GM21619 (cell line): ENCODE measurements around the gene TAF6L.
"Not testable (repeated sequence)": the region's sequence is repeated elsewhere in the genome, so short reads cannot be mapped to it uniquely, and the experiment has no call there.

Experiments used
- ATAC-seq: cut with Tn5 transposase; IDR thresholded peaks from one replicate; pipeline ENCODE4 v1.9.1; 2021; ENCODE audit not compliant: unreplicated experiment

The TAF6L gene

DNA sequence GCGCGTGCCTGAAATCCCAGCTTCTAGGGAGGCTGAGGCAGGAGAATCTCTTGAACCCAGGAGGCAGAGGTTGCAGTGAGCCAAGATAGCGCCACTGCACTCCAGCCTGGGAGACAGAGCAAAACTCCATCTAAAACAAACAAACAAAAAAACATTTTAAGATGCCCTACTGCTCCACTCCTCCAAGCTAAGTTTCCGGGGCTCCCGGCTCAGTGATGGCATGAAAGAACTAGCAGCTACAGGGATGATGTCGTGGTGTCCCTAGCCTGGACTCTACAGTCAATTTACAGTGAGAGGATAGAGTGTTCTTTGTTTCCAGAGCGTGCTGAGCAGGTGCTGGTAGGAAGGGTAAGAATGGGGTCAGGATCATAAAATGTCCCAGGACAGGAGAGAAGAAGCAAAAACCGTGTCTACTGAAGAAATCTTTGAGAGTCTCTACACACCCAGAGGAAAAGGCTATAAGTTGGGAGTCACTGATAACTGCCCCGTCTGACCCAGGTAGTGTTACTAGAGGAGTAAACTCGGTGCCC, 16.0 kb upstream of the TAF6L start:
- ATAC-seq: no peak

DNA sequence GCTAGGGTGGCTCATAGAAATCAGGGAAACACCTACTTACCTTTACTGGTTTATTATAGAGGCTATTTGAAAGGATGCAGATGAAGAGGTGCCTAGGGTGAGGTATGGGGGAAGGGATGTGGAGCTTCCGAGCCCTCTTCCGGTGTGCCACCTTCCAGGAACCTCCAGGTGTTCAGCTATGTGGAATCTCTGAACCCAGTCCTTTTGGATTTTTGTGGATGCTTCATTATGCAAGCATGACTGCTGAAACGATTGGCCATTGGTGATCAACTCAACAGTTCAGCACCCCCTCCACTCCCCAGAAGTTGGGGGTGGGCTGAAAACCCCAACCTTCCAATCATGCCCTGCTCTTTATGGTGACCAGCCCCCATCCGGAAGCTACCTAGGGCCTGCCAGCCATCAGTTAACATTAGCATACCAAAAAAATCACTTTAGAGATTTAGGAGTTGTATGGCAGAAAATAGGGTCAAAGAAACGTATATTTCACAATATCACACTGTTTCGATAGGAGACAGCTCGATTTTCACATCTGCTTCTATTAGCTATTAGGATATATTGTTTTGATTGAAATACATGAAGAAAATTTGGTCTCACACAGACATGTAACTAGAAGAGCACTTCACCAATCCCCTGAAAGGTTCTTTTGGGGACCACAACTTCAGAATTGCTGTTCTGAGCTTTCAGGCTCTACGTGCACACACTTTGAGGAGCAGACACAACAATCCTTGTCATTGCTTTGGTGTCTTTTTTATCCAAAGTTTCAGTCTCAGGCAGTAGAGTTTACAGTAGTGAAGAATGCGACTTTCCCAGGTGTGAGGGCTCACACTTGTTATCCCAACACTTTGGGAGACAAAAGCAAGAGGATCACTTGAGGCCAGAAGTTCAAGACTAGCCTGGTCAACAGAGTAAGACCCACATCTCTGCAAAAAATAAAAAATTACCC, 13.1 kb upstream of the TAF6L start:
- ATAC-seq: no peak

DNA sequence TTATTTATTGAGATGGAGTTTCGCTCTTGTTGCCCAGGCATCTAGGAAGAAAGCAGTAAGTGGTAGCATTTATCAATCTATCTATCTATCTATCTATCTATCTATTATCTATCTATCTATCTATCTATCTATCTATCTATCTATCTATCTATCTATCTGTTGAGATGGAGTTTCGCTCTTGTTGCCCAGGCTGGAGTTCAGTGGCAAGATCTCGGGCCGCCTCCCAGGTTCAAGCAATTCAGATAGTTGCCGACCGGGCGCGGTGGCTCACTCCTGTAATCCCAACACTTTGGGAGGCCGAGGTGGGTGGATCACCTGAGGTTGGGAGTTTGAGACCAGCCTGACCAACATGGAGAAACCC, 10.3 kb upstream of the TAF6L start:
- ATAC-seq: not testable (repeated sequence)

DNA sequence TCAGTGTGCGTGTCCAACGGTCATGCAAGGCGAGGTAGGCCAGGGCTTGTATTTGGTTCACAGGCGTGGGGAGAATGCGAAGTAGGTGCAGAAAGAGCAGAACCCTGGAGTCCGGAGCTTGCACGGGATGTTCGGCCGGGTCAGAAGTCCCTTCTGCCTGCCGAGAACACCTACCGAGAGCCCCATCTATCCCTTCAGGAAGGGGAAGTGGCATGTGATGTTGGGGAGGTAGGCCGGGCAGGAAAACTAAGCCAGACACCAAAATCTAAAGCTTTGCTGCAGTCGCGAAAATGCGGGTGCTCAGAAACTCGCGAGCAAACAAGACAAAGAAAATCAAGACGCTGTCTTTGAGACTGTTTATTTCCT, 435 bp upstream of the TAF6L start:
- peak; percentile 1 for ATAC-seq

DNA sequence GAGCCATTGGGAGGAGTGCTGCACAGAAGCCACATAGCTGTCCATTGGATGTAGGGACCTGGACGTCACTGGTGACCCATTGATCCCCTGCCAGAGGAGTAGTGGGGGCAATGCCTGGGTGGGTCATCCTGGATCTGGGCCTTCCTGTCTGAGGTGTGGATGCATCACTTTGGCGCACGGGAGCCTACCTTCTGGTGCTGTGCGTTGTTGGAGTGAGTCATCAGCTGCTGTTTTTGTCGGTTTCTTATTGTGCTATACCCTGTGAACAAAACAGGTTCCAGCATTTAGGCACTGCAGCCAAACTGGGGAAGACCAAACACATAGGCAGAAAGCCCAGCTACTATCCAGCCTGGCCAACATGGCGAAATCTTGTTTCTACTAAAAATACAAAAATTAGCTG, 3.2 kb downstream of the TAF6L start:
- ATAC-seq: no peak

DNA sequence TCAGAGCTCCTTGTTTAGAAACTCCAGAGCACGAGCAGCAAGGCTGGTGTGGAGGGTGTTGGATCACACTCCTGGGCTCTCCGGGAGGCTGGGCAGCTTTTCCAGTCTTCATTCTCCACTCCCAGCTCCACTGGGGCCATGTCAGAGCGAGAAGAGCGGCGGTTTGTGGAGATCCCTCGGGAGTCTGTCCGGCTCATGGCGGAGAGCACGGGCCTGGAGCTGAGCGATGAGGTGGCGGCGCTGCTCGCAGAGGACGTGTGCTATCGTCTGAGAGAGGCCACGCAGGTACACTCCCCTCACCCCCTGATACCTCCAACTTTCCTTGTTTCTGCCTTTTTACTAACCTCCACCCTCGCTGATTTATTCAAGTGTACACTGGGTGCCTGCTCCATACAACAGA, 4.5 kb downstream of the TAF6L start:
- no peak for ATAC-seq

DNA sequence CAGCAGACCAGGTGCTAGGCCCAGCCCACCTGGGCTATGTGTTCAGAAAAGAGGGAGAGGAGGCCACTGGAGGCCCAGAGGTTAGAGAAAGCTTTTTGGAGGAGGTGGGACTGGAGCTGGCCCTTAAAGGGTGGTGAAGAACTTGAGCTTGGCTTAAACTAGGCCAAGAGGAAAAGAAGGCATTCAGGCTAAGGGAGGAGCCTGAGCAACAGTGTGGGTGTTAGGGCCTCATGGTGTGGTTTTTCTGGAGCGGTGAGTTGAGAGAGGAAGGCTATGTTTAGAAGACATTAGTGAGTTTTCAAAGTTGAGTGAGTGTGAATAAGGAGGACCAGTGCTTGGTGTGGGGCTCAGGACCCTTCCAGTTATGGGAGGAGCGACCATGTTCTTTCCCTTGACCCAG, 6.2 kb downstream of the TAF6L start:
- ATAC-seq: no peak

DNA sequence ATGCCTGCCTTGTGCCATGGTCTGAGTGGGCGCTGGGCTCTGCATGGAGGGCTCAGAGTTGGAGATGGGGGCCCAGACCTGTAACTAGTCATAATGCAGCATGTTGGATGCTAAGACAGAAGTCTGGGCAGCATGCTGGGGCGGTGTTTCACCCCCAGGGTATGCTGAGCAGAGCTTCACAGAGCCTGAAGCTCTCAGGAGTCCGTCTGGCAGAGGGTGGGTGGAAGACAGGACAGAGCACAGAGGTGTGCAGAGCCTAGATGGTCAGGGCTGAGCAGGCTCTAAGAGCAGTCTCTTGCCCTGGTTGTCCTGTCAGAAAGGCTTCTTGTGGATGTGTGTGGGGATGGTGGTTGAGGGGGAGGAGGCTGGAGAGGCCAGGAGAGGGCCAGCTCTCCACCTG, 7.2 kb downstream of the TAF6L start:
- no peak for ATAC-seq

DNA sequence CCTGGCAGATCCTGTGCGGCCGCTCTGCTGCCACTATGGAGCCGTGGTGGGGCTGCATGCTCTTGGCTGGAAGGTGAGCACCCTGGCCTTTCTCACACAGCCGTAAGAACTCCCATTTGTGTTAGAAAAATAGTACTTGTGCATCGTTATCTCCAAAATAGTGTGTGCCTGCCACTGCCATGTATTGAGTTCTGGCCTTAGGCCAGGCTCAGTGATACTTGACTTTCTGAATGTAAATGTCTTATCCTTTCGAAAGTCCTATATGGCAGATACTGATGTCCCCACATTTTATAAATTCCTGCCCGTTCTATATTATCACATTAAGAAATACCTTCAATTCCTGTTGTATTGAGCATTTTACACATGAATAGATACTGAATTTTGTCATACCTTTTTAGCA, 11.6 kb downstream of the TAF6L start:
- ATAC-seq: no peak

- peak; percentile 70 for ATAC-seq
These were observed 15.3 kb downstream of the TAF6L start for GRCh38 chr11:62786318-62787004.

DNA sequence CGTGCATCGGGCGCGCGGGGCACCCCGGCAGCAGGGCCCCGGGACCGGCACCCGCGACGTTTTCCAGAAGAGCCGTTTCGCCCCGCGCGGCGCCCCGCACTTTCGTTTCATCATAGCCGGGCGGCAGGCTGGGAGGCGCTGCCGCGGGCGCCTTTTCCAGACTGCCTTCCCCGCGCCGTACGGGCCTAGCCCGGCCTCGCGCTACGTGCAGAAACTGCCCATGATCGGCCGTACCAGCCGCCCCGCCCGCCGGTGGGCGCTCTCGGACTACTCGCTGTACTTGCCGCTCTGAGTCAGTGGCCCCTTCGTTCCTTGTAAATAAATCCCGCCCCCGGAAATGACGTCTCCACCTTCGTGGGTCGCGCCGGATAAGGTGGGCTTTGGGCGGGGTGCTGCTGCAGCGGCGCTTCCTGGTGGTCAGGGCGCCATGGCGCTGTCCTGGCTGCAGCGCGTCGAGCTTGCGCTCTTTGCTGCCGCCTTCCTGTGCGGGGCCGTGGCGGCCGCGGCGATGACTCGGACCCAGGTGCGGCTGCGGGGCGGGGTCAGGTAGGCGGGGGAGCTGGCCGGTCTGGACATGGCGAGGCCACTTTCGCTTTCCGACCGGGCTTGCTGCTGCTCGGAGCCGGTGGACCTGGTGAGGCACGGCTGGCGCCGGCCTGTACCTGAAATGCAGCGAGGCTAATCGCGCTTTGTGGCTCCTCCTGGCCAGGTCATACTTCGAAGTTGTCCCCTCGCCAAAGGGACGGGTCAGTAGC, 16.0 kb downstream of the TAF6L start, which contains the start of gene TMEM179B:
Gene TMEM179B, plus strand, starts transcription at position 398 of the 755 bp plus-strand sequence. Its CDS starts 30 bp downstream, at position 428.
- ATAC-seq: peak; percentile 57

DNA sequence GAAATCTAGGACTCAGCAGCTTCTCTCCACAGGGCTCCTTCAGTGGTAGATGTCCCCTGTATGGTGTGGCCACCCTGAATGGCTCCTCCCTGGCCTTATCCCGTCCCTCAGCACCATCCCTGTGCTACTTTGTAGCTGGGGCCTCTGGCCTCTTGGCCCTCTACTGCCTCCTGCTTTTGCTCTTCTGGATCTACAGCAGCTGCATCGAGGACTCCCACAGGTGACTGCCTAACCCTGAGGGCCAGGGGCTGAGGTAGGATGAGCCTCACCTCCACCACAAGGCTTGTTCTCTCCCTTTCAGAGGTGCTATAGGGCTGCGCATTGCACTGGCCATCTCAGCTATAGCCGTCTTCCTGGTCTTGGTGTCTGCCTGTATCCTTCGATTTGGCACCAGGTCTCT, 17.8 kb downstream of the TAF6L start:
- ATAC-seq: no peak

GRCh38 chr11:62789576-62789975, 18.4 kb downstream of the TAF6L start:
- ATAC-seq: no peak

DNA sequence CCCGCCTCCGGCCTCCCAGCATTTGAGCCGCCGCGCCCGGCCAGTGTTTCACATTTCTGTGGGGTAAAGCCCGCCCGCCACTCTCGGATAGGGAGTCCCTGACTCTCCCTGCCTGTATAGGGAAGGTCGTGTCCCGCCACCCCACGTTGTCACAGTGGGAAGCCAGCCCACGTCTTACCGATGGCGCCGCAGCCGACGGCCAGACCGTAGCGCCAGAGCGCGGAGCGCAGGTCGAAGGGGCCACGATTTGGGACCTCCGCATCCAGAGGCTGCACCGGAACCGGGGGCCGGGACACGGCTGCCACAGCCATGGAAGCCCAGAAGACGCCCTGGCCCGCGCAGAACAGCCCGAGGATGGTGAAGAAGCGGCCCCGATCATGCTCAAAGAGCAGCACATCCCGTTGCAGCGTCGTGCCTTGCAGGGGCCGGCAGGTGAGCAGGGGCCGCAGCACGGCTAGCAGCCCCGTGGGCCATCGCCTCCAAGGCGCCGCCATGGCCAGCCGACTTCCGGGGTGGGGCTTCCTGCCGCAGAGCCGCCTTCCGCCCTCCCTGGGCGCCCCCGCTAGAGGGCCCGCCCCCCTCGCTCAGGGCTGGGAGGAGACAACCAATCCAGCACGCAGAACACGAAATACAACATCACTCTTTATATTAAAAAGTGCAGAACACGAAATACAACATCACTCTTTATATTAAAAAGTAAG, 20.5 kb downstream of the TAF6L start, which contains the start of gene TMEM223:
Gene TMEM223, minus strand, starts transcription at position 506 of the 701 bp plus-strand sequence. Its CDS starts 12 bp downstream, at position 494.
- peak; percentile 63 for ATAC-seq

DNA sequence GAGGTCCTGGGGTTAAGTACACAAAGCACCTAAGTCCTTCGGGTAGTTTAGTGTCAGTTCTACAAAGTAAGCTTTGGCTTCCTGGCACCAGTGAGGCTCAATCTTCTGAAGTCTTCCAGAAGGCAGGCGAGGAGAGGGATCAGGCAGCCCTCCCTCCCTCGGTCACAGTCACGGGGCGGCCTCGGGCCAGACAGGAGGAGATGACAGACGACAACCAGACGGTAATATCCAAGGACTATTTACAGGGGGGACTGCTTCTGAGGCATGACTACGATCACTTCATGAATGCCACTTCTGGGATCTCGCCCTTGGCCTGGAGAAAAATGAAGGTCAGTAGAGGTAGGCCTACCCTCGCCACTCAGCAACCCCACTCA, 21.0 kb downstream of the TAF6L start:
- ATAC-seq: no peak

DNA sequence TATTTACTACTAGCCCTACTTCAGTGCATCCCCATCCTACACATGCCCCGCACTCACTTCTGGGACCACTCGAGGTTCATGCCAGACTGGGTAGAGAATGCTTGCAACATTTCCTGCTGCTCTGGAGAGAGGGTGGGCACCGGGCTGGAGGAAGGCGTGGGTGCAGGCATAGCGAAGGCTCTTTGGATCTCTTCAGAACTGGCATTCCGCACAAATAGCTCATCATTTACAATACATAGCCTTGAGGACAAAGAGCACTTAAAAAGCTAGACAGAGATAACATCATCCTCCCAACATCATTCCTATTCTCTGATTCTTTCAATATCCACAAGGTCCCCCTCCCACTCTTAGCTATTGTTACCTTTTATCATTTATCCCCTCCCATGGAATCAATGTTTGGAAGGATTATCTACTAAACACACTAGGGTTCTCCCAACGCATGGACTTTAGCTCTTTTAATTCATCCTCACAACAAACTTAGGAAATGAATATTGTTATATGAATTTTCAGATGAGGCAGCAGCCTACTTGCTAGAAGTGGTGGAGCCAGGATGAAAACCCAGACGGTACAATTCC, 23.1 kb downstream of the TAF6L start:
- no peak for ATAC-seq

DNA sequence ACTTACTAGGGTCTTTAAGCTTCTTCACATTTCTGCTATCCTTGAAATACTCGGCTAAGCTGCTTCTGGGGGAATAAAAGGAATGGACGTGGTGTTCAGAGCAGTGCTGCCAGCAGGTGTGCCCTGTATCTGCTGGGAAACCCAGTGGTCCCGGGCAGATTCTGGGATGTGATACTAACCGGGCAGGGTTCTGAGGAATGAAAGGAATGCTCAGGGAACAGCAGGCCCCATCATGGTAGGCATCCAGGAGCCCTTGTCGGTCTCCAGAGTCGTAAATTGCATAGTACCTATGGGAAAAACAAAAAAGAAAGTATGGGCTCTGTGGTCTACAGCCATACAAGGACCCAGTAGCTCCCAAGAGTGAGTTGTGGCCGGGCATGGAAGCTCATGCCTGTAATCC, 25.1 kb downstream of the TAF6L start:
- no peak for ATAC-seq

- ATAC-seq: no peak
These were observed 28.3 kb downstream of the TAF6L start for GRCh38 chr11:62799486-62799885.

DNA sequence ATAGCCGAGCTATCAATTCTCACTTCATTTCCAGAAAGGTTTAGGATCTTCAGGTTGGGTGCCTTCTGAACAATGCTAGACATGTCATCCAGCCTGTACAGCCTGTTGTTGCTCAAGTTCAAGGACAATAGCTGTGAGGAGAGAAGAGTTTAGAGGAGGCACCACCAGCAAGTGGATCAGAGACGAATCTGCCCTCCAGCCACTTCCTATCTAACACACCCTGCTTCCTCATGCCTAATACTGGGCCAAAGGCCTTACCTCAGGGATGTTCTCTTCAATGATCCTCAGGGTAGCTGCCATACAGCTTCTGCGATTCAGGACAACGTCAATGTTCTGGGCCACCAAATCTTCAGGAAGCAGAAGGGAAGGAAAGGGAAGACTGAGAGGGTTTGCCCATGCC, 29.9 kb downstream of the TAF6L start:
- no peak for ATAC-seq
